ENCODE measurements around the gene IFRD1. TPM values are rescaled to one million over a fixed set of nuclear protein-coding genes. Genes with fewer than 3 reads are reported as not detected.

The IFRD1 gene
- total RNA-seq, 1 experiment from 2014 or later: 116 TPM

DNA sequence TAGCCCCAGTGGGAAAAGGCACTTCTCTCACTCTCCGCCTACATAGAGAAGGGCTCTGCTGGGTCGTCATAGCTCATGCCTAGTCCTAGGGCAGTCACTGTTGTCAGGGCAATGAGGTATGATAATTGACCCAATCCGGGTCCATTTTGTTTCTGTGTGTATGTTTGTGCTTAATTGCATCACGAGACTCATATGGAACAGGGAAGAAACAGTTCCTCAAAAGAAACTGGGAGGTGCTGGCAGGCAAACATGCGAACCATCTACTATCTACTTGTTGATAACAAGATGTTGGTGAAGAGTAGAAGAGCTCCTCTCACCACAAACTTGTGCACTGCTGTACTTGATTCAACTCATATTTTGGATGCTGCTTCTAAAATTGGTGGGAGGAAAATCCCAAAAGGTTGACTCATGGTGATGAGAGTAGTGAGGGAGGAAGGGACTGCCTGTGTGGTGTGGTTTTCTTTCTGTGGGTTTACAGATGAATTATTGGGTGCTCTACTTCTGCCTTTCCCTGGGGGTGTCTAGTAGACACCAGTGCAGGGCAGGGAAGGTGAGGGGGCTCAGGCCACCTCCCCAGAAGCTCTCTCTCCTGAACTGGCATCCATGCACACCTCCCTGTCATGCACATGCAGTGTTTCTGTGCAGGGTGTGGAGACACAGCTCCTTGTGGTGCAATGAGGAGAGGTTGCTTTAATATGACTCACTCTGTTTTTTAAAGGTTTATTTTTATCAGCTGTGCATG is 59.9 kb downstream of the IFRD1 start:
- no peaks in the 10 kb centered on the region for H3K36me3 Mint-ChIP-seq (ENCODE audit: insufficient read depth, unreplicated experiment)
- no peak overlapping the region for H3K4me3 Mint-ChIP-seq (ENCODE audit: unreplicated experiment)
- intact Hi-C loops (cut with micrococcal nuclease): no loop called here
- POLR2A ChIA-PET: interaction anchor here (1.3 kb wide), 1 partner anchor 60 kb away, joined by 3 read pairs; the partner anchor contains the start of gene IFRD1
- DNase-seq (ENCODE audit: unreplicated experiment): peak; percentile 46
- H3K4me1 Mint-ChIP-seq (ENCODE audit: insufficient read depth, unreplicated experiment): peaks cover 14% of the 10 kb centered on the region
- no peaks in the 10 kb centered on the region for H3K27me3 Mint-ChIP-seq (ENCODE audit: insufficient read depth, unreplicated experiment)
- H3K9me3 Mint-ChIP-seq (ENCODE audit: unreplicated experiment): no peaks in the 10 kb centered on the region
- no TSS peak for BruUV-seq (replicated peaks)
- TF ChIP-seq, protein P1, sequence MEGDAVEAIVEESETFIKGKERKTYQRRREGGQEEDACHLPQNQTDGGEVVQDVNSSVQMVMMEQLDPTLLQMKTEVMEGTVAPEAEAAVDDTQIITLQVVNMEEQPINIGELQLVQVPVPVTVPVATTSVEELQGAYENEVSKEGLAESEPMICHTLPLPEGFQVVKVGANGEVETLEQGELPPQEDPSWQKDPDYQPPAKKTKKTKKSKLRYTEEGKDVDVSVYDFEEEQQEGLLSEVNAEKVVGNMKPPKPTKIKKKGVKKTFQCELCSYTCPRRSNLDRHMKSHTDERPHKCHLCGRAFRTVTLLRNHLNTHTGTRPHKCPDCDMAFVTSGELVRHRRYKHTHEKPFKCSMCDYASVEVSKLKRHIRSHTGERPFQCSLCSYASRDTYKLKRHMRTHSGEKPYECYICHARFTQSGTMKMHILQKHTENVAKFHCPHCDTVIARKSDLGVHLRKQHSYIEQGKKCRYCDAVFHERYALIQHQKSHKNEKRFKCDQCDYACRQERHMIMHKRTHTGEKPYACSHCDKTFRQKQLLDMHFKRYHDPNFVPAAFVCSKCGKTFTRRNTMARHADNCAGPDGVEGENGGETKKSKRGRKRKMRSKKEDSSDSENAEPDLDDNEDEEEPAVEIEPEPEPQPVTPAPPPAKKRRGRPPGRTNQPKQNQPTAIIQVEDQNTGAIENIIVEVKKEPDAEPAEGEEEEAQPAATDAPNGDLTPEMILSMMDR (IDR thresholded peaks at IDR 0.05; ENCODE audit: unreplicated experiment): no peak
- CTCF ChIA-PET: interaction anchor here (0.6 to 3.0 kb wide), 11 partner anchors 8 to 1199 kb away, joined by 3 to 15 read pairs (median 4); no protein-coding TSS in a partner anchor
- no peak overlapping the region for H3K27ac Mint-ChIP-seq (ENCODE audit: low read depth, unreplicated experiment)

DNA sequence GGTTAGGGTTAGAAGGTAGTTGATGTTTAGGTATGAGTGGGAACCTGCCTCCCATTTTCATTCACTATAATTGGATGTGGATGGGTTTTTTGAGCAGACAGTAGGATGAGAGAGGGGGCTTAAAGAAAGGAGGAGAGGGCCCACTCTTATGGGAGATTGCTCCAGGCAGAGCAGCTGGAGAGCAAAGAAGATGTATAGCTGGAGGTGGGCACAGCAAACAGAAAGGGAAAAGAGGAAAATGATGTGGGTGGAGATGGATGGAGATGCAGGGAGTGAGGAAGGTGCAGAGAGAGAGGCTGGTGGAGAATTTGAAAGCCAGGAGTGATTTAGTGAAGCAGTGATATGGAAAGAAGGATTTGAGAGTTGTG is 60.5 kb downstream of the IFRD1 start:
- POLR2A ChIA-PET: interaction anchor here (1.3 kb wide), 1 partner anchor 61 kb away, joined by 3 read pairs; the partner anchor contains the start of gene IFRD1
- Mint-ChIP-seq H3K27me3 (ENCODE audit: insufficient read depth, unreplicated experiment) (no peaks in the 10 kb centered on the region), H3K36me3 (ENCODE audit: insufficient read depth, unreplicated experiment) (no peaks in the 10 kb centered on the region), H3K4me1 (ENCODE audit: insufficient read depth, unreplicated experiment) (peaks cover 14% of the 10 kb centered on the region), H3K27ac (ENCODE audit: low read depth, unreplicated experiment) (no peak overlapping the region), H3K9me3 (ENCODE audit: unreplicated experiment) (no peaks in the 10 kb centered on the region), H3K4me3 (ENCODE audit: unreplicated experiment) (no peak overlapping the region)
- TF ChIP-seq, protein P1 (IDR thresholded peaks at IDR 0.05; ENCODE audit: unreplicated experiment): no peak
- CTCF ChIA-PET: interaction anchor here (0.6 to 3.0 kb wide), 5 partner anchors 15 to 1199 kb away, joined by 3 to 15 read pairs (median 3); no protein-coding TSS in a partner anchor
- intact Hi-C loops (cut with micrococcal nuclease): no loop called here
- no TSS peak for BruUV-seq (replicated peaks)
- DNase-seq (ENCODE audit: unreplicated experiment): no peak

DNA sequence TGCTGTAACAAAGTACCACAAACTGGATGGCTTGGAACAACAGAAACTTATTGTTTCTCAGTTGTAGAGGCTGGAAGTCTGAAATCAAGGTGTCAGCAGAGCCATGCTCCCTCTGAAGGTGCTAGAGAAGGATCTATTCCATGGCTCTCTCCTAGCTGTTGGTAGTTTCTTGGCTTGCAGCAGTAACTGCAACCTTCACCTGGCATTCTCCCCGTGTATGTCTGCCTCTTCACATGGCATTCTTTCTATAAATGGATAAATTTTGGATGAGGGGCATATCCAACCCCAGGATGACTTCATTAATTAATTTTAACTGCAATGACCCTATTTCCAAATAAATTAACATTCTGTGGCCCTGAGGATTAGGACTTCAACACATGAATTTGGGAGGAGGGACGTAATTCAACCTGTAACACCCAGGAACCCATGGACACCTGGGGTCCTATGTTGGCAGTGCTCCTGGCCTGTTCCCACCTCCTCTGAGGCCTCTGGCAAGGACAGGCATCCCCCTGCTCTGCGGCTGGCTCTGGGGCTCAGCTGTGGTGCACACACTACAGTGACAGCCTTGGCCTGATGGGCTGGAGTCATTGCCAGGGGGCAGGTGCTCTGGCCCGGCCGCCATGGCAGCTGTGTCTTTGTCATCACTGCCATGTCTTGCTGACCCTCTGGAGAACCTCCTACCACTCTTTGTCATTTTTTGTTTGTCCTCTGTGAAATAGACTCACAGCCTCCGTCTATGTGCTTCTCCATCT is 61.4 kb downstream of the IFRD1 start:
- Mint-ChIP-seq H3K9me3 (ENCODE audit: unreplicated experiment) (no peaks in the 10 kb centered on the region), H3K27me3 (ENCODE audit: insufficient read depth, unreplicated experiment) (peaks cover 6% of the 10 kb centered on the region), H3K4me1 (ENCODE audit: insufficient read depth, unreplicated experiment) (peaks cover 17% of the 10 kb centered on the region), H3K36me3 (ENCODE audit: insufficient read depth, unreplicated experiment) (no peaks in the 10 kb centered on the region), H3K4me3 (ENCODE audit: unreplicated experiment) (no peak overlapping the region), H3K27ac (ENCODE audit: low read depth, unreplicated experiment) (no peak overlapping the region)
- intact Hi-C loops (cut with micrococcal nuclease): no loop called here
- no TSS peak for BruUV-seq (replicated peaks)
- TF ChIP-seq, protein P1 (IDR thresholded peaks at IDR 0.05; ENCODE audit: unreplicated experiment): no peak
- POLR2A ChIA-PET: no interaction called here
- CTCF ChIA-PET: interaction anchor here (0.6 to 3.0 kb wide), 2 partner anchors 15 to 389 kb away, joined by 3 to 15 read pairs; no protein-coding TSS in a partner anchor
- DNase-seq (ENCODE audit: unreplicated experiment): no peak
